GM23248 (cell line): ENCODE results near the gene IGF1R. TPM values are rescaled to one million over a fixed set of nuclear protein-coding genes. Genes with fewer than 3 reads are reported as not detected.

Source experiments
- DNase-seq: peaks from one replicate; pipeline ENCODE4 v3.0.0-alpha.2; 2015
- H2AFZ ChIP-seq: fragments of 200-600 bp; sonication (generic); 2 replicates; pipeline ENCODE4 v1.6.1; 2016; ENCODE audit warnings: antibody characterized with exemption
- H3F3A ChIP-seq: fragments of 200-600 bp; sonication (generic); 2 replicates; pipeline ENCODE4 v1.6.1; 2016; ENCODE audit warnings: mild to moderate bottlenecking, antibody characterized with exemption, mixed run types; ENCODE audit not compliant: insufficient read depth
- H3K27ac ChIP-seq: fragments of 200-600 bp; sonication (generic); 2 replicates; pipeline ENCODE4 v1.5.1; 2016; ENCODE audit warnings: mild to moderate bottlenecking
- H3K27me3 ChIP-seq: fragments of 200-600 bp; sonication (generic); replicated peaks from 2 replicates; pipeline ENCODE4 v1.6.1; 2016; ENCODE audit warnings: mild to moderate bottlenecking; ENCODE audit not compliant: insufficient read depth
- H3K36me3 ChIP-seq: fragments of 200-600 bp; sonication (generic); 2 replicates; pipeline ENCODE4 v1.6.1; 2016; ENCODE audit warnings: low read depth, mild to moderate bottlenecking
- H3K4me1 ChIP-seq: fragments of 200-600 bp; sonication (generic); 2 replicates; pipeline ENCODE4 v1.6.1; 2016; ENCODE audit warnings: mild to moderate bottlenecking; ENCODE audit not compliant: insufficient read depth
- H3K4me2 ChIP-seq: fragments of 200-600 bp; sonication (generic); one replicate; pipeline ENCODE4 v1.6.1; 2016; ENCODE audit warnings: mild to moderate bottlenecking; ENCODE audit not compliant: unreplicated experiment
- H3K4me3 ChIP-seq: fragments of 200-600 bp; sonication (generic); 2 replicates; pipeline ENCODE4 v1.5.1; 2016; ENCODE audit warnings: mild to moderate bottlenecking
- H3K79me2 ChIP-seq: fragments of 200-600 bp; sonication (generic); 2 replicates; pipeline ENCODE4 v1.6.1; 2016; ENCODE audit warnings: mild to moderate bottlenecking; ENCODE audit not compliant: insufficient read depth
- H3K9ac ChIP-seq: fragments of 200-600 bp; sonication (generic); 2 replicates; pipeline ENCODE4 v1.6.1; 2016; ENCODE audit warnings: mild to moderate bottlenecking
- H3K9me2 ChIP-seq: fragments of 200-600 bp; sonication (generic); 2 replicates; pipeline ENCODE4 v1.6.1; 2016; ENCODE audit warnings: mixed run types, mild to moderate bottlenecking, moderate library complexity; ENCODE audit not compliant: insufficient read depth
- H3K9me3 ChIP-seq: fragments of 200-600 bp; sonication (generic); one replicate; pipeline ENCODE4 v1.6.1; 2017; ENCODE audit warnings: low read depth
- H4K20me1 ChIP-seq: fragments of 200-600 bp; sonication (generic); 2 replicates; pipeline ENCODE4 v1.6.0; 2016; ENCODE audit not compliant: insufficient read depth
- EZH2 ChIP-seq: fragments of 200-600 bp; sonication (generic); IDR thresholded peaks from 2 replicates; pipeline ENCODE4 v1.6.1; 2018; ENCODE audit warnings: antibody characterized with exemption, mild to moderate bottlenecking; ENCODE audit not compliant: insufficient read depth, poor library complexity, severe bottlenecking
- EZH2phosphoT487 ChIP-seq: fragments of 200-600 bp; sonication (generic); IDR thresholded peaks from 2 replicates; pipeline ENCODE4 v1.6.1; 2018; ENCODE audit warnings: antibody characterized with exemption, moderate library complexity, mild to moderate bottlenecking, low read depth; ENCODE audit not compliant: insufficient read depth
- WGBS, 2 experiments: methylation state at CpG; one replicate each; pipeline ENCODE4 v1.1.6; 2015 to 2017; ENCODE audit warnings: low lambda C conversion rate in 2 of 2, low coverage in 1 of 2; ENCODE audit errors: missing lambda C conversion rate in 2 of 2; 5-methylcytosine and 5-hydroxymethylcytosine counted together
- in situ Hi-C: fragments of 300-500 bp; cut with MboI; formaldehyde crosslinking; loops from 2 replicates; pipeline ENCODE4 v1.15.0; 2020
- polyA plus RNA-seq: library from polyadenylated mRNA; unstranded; fragments of >200 nt; fragmentation: Nextera tagmentation; extraction: Ambion mirVana; gene quantifications from 2 replicates; pipeline ENCODE4 v1.2.1, GENCODE V29; 2016
- total RNA-seq: library from RNA; depleted of rRNA; stranded (reverse); fragments of >200 nt; shearing (Covaris generic); gene quantifications from 2 replicates; pipeline ENCODE4 v1.2.3, GENCODE V29; 2014

Gene IGF1R
- total and polyA plus RNA-seq, 2 experiments from 2014 or later = 22.0 to 48.6 TPM

GRCh38 chr15:98676586-98677270, 28.4 kb downstream of the IGF1R start:
- no peak overlapping the region for H3K27ac ChIP-seq
- 86 to 90% methylated on average over 7 of the region's 7 CpGs for WGBS, 2 experiments
- DNase-seq = no peak
- H3F3A ChIP-seq = peaks cover 8% of the 10 kb centered on the region
- in situ Hi-C loops = no loop called here
- TF ChIP-seq EZH2 (no peak), EZH2phosphoT487 (no peak)
- H3K4me3 ChIP-seq = no peak overlapping the region
- no peak overlapping the region for H2AFZ ChIP-seq
- no peak overlapping the region for H3K9ac ChIP-seq
- no peak overlapping the region for H3K4me2 ChIP-seq
- no peaks in the 10 kb centered on the region for H3K9me2 ChIP-seq
- no peaks in the 10 kb centered on the region for H3K27me3 ChIP-seq
- H3K79me2 ChIP-seq = peaks cover 100% of the 10 kb centered on the region
- no peaks in the 10 kb centered on the region for H3K36me3 ChIP-seq
- peaks cover 18% of the 10 kb centered on the region for H3K4me1 ChIP-seq
- H4K20me1 ChIP-seq = peaks cover 7% of the 10 kb centered on the region; the same call in 1 of the 2 replicates
- H3K9me3 ChIP-seq = no peaks in the 10 kb centered on the region

- Histone ChIP-seq H3K9me3 (no peaks in the 10 kb centered on the region), H3K79me2 (peaks cover 100% of the 10 kb centered on the region), H3F3A (0 out of 2 replicates have a peak, but pooled peaks cover 3% of the 10 kb centered on the region), H3K9me2 (no peaks in the 10 kb centered on the region), H3K9ac (no peak overlapping the region), H2AFZ (no peak overlapping the region), H3K27ac (no peak overlapping the region), H3K4me3 (no peak overlapping the region), H3K36me3 (no peaks in the 10 kb centered on the region), H3K4me2 (no peak overlapping the region), H3K27me3 (no peaks in the 10 kb centered on the region), H3K4me1 (peaks cover 15% of the 10 kb centered on the region), H4K20me1 (peaks cover 7% of the 10 kb centered on the region; the same call in 1 of the 2 replicates)
- TF ChIP-seq EZH2phosphoT487 = no peak
- TF ChIP-seq EZH2 = no peak
- no peak for DNase-seq
- WGBS, 2 experiments = 86 to 90% methylated on average over 5 of the region's 5 CpGs
- in situ Hi-C loops = no loop called here
Measured at GRCh38 chr15:98677345-98678059, 29.2 kb downstream of the IGF1R start.

GRCh38 chr15:98678484-98678883, 30.1 kb downstream of the IGF1R start:
- peaks cover 20% of the 10 kb centered on the region for H3K4me1 ChIP-seq
- no peak for TF ChIP-seq EZH2
- no peak for TF ChIP-seq EZH2phosphoT487
- peaks cover 100% of the 10 kb centered on the region for H3K79me2 ChIP-seq
- H3K4me2 ChIP-seq = no peak overlapping the region
- H3K4me3 ChIP-seq = no peak overlapping the region
- no peak overlapping the region for H3K9ac ChIP-seq
- H3F3A ChIP-seq = 0 out of 2 replicates have a peak, but pooled peaks cover 3% of the 10 kb centered on the region
- in situ Hi-C loops = no loop called here
- no peak for DNase-seq
- no peaks in the 10 kb centered on the region for H3K9me2 ChIP-seq
- no peaks in the 10 kb centered on the region for H3K9me3 ChIP-seq
- 96 to 97% methylated on average over 7 of the region's 7 CpGs for WGBS, 2 experiments
- H3K27ac ChIP-seq = no peak overlapping the region
- H4K20me1 ChIP-seq = peaks cover 7% of the 10 kb centered on the region; the same call in 1 of the 2 replicates
- H3K27me3 ChIP-seq = no peaks in the 10 kb centered on the region
- no peak overlapping the region for H2AFZ ChIP-seq
- no peaks in the 10 kb centered on the region for H3K36me3 ChIP-seq

GRCh38 chr15:98681061-98681460, 32.7 kb downstream of the IGF1R start:
- no peak for TF ChIP-seq EZH2phosphoT487
- TF ChIP-seq EZH2 = no peak
- H3K4me1 ChIP-seq = peaks cover 45% of the 10 kb centered on the region
- no peaks in the 10 kb centered on the region for H3K9me3 ChIP-seq
- no peak overlapping the region for H3K27ac ChIP-seq
- peaks cover 7% of the 10 kb centered on the region; the same call in 1 of the 2 replicates for H4K20me1 ChIP-seq
- H3F3A ChIP-seq = peaks cover 12% of the 10 kb centered on the region; the same call in 1 of the 2 replicates
- no peak overlapping the region for H3K9ac ChIP-seq
- H3K4me2 ChIP-seq = no peak overlapping the region
- no peak overlapping the region for H3K4me3 ChIP-seq
- H2AFZ ChIP-seq = no peak overlapping the region
- H3K79me2 ChIP-seq = peaks cover 100% of the 10 kb centered on the region
- no peaks in the 10 kb centered on the region for H3K36me3 ChIP-seq
- H3K9me2 ChIP-seq = no peaks in the 10 kb centered on the region
- 88 to 92% methylated on average over 7 of the region's 7 CpGs for WGBS, 2 experiments
- no peak for DNase-seq
- in situ Hi-C loops = no loop called here
- no peaks in the 10 kb centered on the region for H3K27me3 ChIP-seq
